ENCODE results near the gene VIPR2. TPM values are rescaled to one million over a fixed set of nuclear protein-coding genes. Genes with fewer than 3 reads are reported as not detected.
"Not testable (repeated sequence)": the region's sequence is repeated elsewhere in the genome, so short reads cannot be mapped to it uniquely, and the experiment has no call there.

VIPR2 gene
- total and polyA plus RNA-seq, 5 experiments from 2014 or later: 0.17 to 0.62 (median 0.24) TPM; not detected in 1

DNA sequence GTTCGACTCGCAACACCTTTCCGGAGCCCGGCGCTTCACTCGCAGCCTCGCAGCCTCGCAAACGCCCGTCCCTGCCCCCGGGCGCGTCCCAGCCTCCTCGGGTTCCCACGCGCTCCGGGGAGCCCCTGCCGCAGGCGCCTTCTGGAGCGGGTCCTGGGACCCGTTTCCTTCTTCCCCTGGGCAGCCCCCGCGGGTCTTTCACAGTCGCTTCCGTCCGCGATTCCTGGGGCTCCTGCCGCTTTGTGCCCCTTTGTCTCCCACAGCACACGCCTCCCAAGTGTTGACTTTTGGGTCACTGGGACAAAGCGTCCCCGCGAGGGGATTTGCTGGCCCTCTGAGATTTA lies 147.6 kb downstream of the VIPR2 start:
- Mint-ChIP-seq H3K4me1 (peaks cover 5 to 14% (median 8%) of the 10 kb centered on the region in 4 donors), H3K27ac (no peak overlapping the region), H3K9me3 (peaks cover 0 to 19% (median 9%) of the 10 kb centered on the region in 9 donors), H3K4me3 (peak overlapping the region in 2 of 10 donors; percentile 48 to 74), H3K36me3 (peaks cover 0 to 8% (median 6%) of the 10 kb centered on the region in 3 donors), H3K27me3 (peaks cover 23 to 58% (median 45%) of the 10 kb centered on the region in 5 donors)
- ATAC-seq (no peak), DNase-seq (no peak)
- POLR2A ChIA-PET: no interaction called here

DNA sequence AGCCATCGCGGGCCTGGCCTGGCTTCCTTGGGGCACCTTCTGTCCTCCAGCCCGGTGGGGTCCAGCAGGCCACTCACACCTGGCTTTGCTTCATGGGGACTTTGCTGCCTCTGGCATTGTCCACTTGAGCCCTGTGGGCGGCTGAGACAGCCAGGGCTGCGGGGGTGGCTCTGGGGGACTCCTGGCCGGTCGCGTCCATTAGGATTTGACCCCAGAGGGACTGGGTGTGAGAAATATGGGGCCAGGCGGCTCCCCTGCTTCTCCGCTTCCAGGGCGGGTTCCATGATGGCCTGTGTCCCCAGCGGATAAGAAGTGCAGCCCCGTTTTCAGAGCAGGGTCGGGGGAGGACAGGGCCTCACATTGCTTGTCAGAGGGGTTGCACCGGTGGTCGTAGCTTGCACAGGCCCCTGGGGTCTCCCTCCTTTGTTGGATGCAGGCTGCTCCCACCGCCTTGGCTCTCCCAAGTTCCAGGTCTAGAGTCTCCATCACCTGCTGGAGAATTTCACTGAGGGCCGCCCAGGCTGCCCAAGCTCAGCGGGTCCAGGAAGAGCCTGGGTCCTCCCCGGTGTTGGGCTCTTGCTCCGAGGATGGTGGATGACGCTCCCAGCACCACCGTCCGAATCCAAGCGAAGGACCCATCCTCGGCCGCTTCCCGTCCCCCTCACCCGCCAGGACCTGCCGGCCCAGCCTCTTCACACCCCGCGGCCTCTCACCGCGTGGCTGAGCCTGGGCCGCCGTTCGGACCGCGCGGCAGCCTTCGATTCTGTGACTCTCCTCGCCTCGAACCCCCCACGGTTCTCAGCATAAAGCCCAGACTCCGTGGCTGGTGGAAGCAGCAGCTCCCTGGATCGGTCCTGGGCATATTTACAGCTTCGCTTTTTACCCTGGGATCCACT lies 148.2 kb downstream of the VIPR2 start:
- POLR2A ChIA-PET: no interaction called here
- peaks cover 0 to 8% (median 6%) of the 10 kb centered on the region in 3 donors for H3K36me3 Mint-ChIP-seq
- peaks cover 0 to 19% (median 9%) of the 10 kb centered on the region in 9 donors for H3K9me3 Mint-ChIP-seq
- peaks cover 24 to 58% (median 45%) of the 10 kb centered on the region in 5 donors for H3K27me3 Mint-ChIP-seq
- DNase-seq (no peak), ATAC-seq (no peak)
- H3K4me3 Mint-ChIP-seq: no peak overlapping the region
- H3K4me1 Mint-ChIP-seq: peaks cover 7 to 19% (median 14%) of the 10 kb centered on the region in 4 donors
- no peak overlapping the region for H3K27ac Mint-ChIP-seq

DNA sequence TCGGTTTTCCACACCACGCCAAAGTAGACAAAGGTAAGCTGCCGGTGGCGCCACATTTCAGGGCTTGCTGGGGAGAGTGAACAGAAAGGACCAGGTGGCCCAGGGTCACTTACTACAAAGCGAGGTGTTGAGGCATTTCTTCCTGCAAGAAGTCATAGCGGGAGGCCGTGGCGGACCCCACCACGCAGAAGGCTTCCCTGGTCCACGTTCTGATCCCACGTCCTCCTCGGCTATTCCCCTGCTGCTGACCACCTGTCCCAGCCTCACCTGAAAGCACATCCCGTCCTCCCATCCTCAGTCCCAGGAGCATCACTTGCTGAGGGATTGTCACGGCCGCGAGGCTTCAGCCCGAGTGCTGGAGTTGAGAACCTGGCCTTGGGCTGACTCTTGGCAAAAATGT lies 149.2 kb downstream of the VIPR2 start:
- no peak overlapping the region for H3K4me3 Mint-ChIP-seq
- DNase-seq (no peak), ATAC-seq (no peak)
- peaks cover 0 to 19% (median 9%) of the 10 kb centered on the region in 9 donors for H3K9me3 Mint-ChIP-seq
- H3K36me3 Mint-ChIP-seq: peaks cover 0 to 8% (median 6%) of the 10 kb centered on the region in 3 donors
- no peak overlapping the region for H3K27ac Mint-ChIP-seq
- H3K4me1 Mint-ChIP-seq: peaks cover 9 to 21% (median 15%) of the 10 kb centered on the region in 4 donors
- POLR2A ChIA-PET: no interaction called here
- peaks cover 29 to 61% (median 47%) of the 10 kb centered on the region in 5 donors for H3K27me3 Mint-ChIP-seq

DNA sequence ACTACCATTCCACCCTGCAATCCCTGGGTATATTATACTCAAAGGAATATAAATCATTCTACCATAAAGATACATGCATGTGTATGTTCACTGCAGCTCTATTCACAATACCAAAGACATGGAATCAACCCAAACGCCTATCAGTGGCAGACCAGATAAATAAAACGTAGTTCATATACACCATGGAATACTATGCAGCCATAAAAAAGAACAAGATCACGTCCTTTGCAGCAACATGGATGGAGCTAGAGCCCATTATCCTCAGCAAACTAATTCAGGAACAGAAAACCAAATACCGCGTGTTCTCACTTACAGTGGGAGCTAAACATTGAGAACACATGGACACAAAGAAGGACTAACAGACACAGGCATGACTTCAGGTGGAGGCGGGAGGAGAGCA lies 150.0 kb downstream of the VIPR2 start:
- H3K4me1 Mint-ChIP-seq: peaks cover 9 to 21% (median 15%) of the 10 kb centered on the region in 4 donors
- H3K9me3 Mint-ChIP-seq: peaks cover 0 to 19% (median 9%) of the 10 kb centered on the region in 9 donors
- peaks cover 27 to 61% (median 49%) of the 10 kb centered on the region in 5 donors for H3K27me3 Mint-ChIP-seq
- DNase-seq (no peak), ATAC-seq (no peak)
- POLR2A ChIA-PET: no interaction called here
- no peak overlapping the region for H3K4me3 Mint-ChIP-seq
- peaks cover 0 to 8% (median 6%) of the 10 kb centered on the region in 3 donors for H3K36me3 Mint-ChIP-seq
- no peak overlapping the region for H3K27ac Mint-ChIP-seq

DNA sequence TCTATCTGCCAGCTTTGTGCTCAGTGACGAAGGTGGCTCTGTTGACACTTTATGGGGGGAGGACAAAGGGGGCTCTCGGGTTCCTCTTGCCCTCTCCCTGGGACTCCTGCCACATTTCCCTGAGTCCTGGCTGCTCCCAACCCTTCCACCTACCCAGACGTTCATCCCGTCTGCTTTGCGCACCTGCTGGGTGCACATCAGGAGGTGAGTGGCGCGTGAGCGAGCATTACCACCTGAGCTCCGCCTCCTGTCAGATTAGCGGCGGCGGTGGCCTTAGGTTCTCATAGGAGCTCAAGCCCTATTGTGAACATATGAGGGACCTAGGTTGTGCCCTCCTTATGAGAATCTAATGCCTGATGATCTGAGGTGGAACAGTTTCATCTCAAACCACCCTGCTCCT lies 151.1 kb downstream of the VIPR2 start:
- no peak for DNase-seq
- POLR2A ChIA-PET: interaction anchor here (0.7 kb wide), 1 partner anchor 200 kb away, joined by 3 read pairs; no protein-coding TSS in a partner anchor
- Mint-ChIP-seq H3K27ac (no peak overlapping the region), H3K27me3 (peaks cover 25 to 52% (median 46%) of the 10 kb centered on the region in 5 donors), H3K9me3 (peaks cover 0 to 19% (median 9%) of the 10 kb centered on the region in 9 donors), H3K4me3 (peak overlapping the region in 1 of 10 donors; percentile 33), H3K4me1 (peaks cover 9 to 21% (median 15%) of the 10 kb centered on the region in 4 donors), H3K36me3 (peaks cover 0 to 8% (median 6%) of the 10 kb centered on the region in 3 donors)
- ATAC-seq: no peak

DNA sequence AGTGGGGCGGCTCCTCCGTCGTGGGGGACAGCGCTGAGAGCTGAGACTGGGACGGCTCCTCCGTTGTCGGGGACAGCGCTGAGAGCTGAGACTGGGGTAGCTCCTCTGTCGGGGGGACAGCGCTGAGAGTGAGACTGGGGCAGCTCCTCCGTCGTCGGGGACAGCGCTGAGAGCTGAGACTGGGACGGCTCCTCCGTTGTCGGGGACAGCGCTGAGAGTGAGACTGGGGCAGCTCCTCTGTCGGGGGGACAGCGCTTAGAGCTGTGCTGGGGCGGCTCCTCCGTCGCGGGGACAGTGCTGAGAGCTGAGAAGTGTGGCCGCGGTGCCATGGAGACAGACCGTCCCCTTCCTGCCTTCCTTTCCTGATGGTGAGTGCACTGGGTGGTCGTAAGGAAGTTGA lies 151.9 kb downstream of the VIPR2 start:
- peak overlapping the region in 7 of 10 donors; percentile 22 to 76 (median 43) for H3K4me3 Mint-ChIP-seq
- no peak for DNase-seq
- peak overlapping the region in 2 of 10 donors; percentile 7 to 68 for H3K27ac Mint-ChIP-seq
- POLR2A ChIA-PET: interaction anchor here (1.7 kb wide), 1 partner anchor 16 kb away, joined by 7 read pairs; no protein-coding TSS in a partner anchor
- peaks cover 0 to 8% (median 6%) of the 10 kb centered on the region in 3 donors for H3K36me3 Mint-ChIP-seq
- ATAC-seq: peak in 1 of 2 donors; percentile 25
- H3K9me3 Mint-ChIP-seq: peaks cover 0 to 19% (median 9%) of the 10 kb centered on the region in 9 donors
- H3K27me3 Mint-ChIP-seq: peaks cover 25 to 52% (median 46%) of the 10 kb centered on the region in 5 donors
- H3K4me1 Mint-ChIP-seq: peaks cover 9 to 21% (median 15%) of the 10 kb centered on the region in 4 donors

DNA sequence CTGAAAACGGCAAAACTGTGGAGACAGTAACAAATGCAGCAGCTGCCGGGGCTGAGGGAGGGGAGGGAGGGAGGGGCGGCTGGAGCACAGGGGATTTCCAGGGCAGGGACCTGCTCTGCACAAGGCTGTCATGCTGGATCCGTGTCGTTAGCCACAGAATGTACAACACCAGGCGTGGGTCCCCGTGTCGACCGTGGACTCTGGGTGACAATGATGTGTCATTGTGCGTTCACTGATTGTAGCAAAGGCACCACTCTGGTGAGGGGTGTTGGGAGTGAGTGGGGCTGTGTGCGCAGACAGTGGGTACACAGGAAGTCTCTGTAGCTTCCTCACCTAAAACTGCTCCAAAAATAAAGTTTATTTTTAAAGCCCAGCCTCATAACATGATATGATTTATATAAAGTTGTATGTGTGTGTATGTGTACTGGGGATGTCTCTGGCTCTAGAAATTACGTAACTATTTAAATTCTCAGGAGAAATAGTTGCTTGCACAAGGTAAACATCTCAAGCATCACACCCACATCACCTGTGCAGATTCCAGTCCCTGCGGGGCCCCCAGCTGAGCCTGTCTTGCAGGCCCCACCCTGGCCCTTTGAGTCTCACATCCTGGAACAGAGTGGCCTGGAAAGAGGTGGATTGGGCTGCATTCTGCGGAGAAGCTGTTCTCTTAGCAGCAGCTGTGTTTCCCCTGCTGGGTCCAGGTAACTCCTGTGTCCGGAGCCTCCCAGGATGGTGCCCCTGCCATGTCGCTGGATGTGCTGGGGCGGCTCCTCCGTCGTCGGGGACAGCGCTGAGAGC lies 152.6 kb downstream of the VIPR2 start:
- ATAC-seq: peak; percentile 80 to 88
- Mint-ChIP-seq H3K27ac (peak overlapping the region in 1 of 10 donors; percentile 66), H3K27me3 (peaks cover 25 to 50% (median 41%) of the 10 kb centered on the region in 5 donors), H3K36me3 (peaks cover 0 to 8% (median 2%) of the 10 kb centered on the region in 3 donors), H3K4me1 (peaks cover 7 to 21% (median 15%) of the 10 kb centered on the region in 4 donors), H3K9me3 (peaks cover 0 to 19% (median 7%) of the 10 kb centered on the region in 9 donors), H3K4me3 (peak overlapping the region in 7 of 10 donors; percentile 17 to 58 (median 46))
- POLR2A ChIA-PET: interaction anchor here (1.7 kb wide), 1 partner anchor 15 kb away, joined by 7 read pairs; no protein-coding TSS in a partner anchor
- peak in 6 of 10 donors; percentile 12 to 37 (median 30) for DNase-seq

DNA sequence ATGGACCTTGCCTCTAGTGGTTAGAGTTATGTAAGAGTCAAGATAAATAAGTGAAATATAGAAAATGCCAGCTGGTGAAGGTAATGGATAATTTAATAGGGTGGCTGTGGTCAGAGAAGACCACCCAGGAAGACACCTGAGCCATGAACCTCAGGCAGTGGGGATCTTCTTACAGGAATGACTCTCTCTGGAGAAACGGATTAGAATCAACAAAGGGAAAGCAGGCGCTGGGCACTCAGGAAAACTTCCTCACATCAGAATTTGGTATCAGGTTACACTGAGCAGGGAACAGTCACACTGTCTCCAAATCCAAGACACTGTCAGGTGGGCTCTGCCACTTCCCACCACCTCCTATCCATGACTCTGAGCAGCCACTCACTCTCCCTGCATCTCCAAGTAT lies 155.7 kb downstream of the VIPR2 start:
- ATAC-seq: no peak
- DNase-seq: no peak
- POLR2A ChIA-PET: no interaction called here
- no peak overlapping the region for H3K4me3 Mint-ChIP-seq
- peaks cover 14 to 30% (median 25%) of the 10 kb centered on the region in 5 donors for H3K27me3 Mint-ChIP-seq
- H3K27ac Mint-ChIP-seq: no peak overlapping the region
- H3K36me3 Mint-ChIP-seq: peaks cover under 1 to 10% (median 2%) of the 10 kb centered on the region in 3 donors
- H3K9me3 Mint-ChIP-seq: peaks cover 0 to 15% (median 8%) of the 10 kb centered on the region in 9 donors
- H3K4me1 Mint-ChIP-seq: peaks cover 7 to 21% (median 15%) of the 10 kb centered on the region in 4 donors

DNA sequence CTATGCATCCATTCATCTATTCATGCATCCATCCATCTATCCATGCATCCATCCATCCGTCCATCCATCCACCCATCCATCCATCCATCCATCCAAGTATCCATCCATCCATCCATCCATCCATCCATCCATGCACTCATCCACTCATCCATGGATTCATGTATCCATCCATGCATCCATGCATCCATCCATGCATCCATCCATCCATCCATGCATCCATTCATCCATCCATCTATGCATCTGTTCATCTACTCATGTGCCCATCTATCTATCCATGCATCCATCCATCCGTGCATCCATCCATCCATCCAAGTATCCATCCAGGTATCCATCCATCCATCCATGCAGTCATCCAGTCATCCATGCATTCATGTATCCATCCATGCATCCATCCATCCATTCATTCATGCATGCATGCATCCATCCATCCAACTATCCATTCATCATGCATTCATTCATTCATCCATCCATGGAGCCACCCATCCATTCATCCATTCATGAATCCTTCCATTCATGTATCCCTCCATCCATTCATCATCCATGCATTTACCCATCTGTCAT lies 156.3 kb downstream of the VIPR2 start:
- Mint-ChIP-seq H3K27ac (no peak overlapping the region), H3K4me3 (no peak overlapping the region), H3K4me1 (peaks cover 7 to 20% (median 15%) of the 10 kb centered on the region in 4 donors), H3K27me3 (peaks cover 12 to 26% (median 21%) of the 10 kb centered on the region in 5 donors), H3K9me3 (peaks cover 0 to 21% (median 8%) of the 10 kb centered on the region in 9 donors), H3K36me3 (peaks cover 0 to 11% (median 2%) of the 10 kb centered on the region in 3 donors)
- ATAC-seq: no peak
- no peak for DNase-seq
- POLR2A ChIA-PET: no interaction called here

DNA sequence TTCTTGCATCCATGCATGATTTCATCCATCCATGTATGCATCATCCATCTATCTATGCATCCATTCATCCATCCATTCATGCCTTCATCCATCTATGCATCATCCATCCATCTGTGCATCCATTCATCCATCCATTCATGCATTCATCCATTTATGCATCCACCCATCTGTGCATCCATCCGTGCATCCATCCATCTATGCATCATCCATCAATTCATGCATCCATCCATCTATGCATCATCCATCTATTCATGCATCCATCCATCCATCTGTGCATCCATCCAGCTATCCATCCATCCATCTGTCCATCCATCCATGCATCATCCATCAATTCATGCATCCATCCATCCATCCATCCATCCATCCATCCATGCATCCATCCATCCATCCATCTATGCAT lies 157.0 kb downstream of the VIPR2 start:
- peaks cover 0 to 11% (median 2%) of the 10 kb centered on the region in 3 donors for H3K36me3 Mint-ChIP-seq
- peaks cover 3 to 13% (median 9%) of the 10 kb centered on the region in 4 donors for H3K4me1 Mint-ChIP-seq
- H3K27ac Mint-ChIP-seq: no peak overlapping the region
- POLR2A ChIA-PET: no interaction called here
- peaks cover 0 to 27% (median 8%) of the 10 kb centered on the region in 9 donors for H3K9me3 Mint-ChIP-seq
- no peak overlapping the region for H3K4me3 Mint-ChIP-seq
- peaks cover 6 to 20% (median 14%) of the 10 kb centered on the region in 5 donors for H3K27me3 Mint-ChIP-seq
- no peak for DNase-seq
- ATAC-seq: no peak

DNA sequence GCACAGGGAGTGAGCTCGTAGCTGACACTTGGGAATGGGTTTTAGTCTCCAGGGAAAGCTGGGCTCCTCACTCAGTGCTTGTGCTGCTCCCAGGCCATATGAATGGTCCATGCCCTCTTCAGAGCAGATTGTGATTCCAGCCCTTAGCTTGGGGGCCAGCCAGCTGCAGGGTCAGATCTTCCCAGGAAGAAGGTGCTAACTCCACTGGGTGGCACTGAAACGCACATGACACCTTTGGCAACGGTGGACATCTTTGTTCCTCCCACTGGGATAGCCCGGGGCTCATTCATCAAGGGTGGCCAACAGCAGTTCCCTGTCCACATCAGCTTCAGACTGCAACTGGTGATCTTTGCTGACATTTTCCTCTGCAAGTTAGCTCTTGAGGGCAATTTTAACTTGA lies 159.1 kb downstream of the VIPR2 start:
- Mint-ChIP-seq H3K4me1 (no peaks in the 10 kb centered on the region), H3K27ac (peak overlapping the region in 1 of 10 donors; percentile 18), H3K9me3 (peaks cover 0 to 38% (median 10%) of the 10 kb centered on the region in 9 donors), H3K27me3 (peaks cover 1 to 8% (median 6%) of the 10 kb centered on the region in 5 donors), H3K36me3 (peaks cover 0 to 11% (median 2%) of the 10 kb centered on the region in 3 donors), H3K4me3 (no peak overlapping the region)
- POLR2A ChIA-PET: no interaction called here
- ATAC-seq (no peak), DNase-seq (no peak)

DNA sequence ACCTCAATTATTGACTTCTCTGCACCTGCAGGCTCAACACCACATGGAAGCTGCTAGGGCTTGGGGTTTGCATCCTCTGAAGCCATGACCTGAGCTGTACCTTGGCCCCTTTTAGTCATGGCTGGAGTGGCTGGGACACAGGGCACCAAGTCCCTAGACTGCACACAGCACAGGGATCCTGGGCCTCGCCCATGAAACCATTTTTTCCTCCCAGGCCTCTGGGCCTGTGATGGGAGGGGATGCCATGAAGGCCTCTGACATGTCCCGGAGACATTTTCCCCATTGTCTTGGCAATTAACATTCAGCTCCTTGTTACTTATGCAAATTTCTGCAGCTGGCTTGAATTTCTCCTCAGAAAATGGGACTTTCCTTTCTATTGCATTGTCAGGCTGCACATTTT lies 160.7 kb downstream of the VIPR2 start:
- H3K27me3 Mint-ChIP-seq, POLR2A ChIA-PET, ATAC-seq, DNase-seq, H3K4me3 Mint-ChIP-seq, H3K4me1 Mint-ChIP-seq, H3K27ac Mint-ChIP-seq: not testable (repeated sequence)
- Mint-ChIP-seq H3K9me3 (peaks cover 0 to 42% (median 10%) of the 10 kb centered on the region in 9 donors), H3K36me3 (peaks cover 0 to 11% (median 2%) of the 10 kb centered on the region in 3 donors)

Measured in naive thymus-derived CD8-positive, alpha-beta T cell (primary cell).